ENCODE results near the gene NDUFB5.

Gene NDUFB5

GRCh38 chr3:179604321-179605078 is at the start of gene NDUFB5, which contains the start of gene MRPL47:
TSS of gene NDUFB5 (plus strand) at chr3:179604794. CDS start at chr3:179604816, 22 bp downstream.
TSS of gene MRPL47 (minus strand) at chr3:179604638. CDS start at chr3:179604624, 14 bp downstream.
- peak; percentile 97 for DNase-seq (ENCODE audit: low spot score)

- peak; percentile 78 for DNase-seq (ENCODE audit: low spot score)
Measured at GRCh38 chr3:179558742-179559364, 45.7 kb upstream of the NDUFB5 start.

DNA sequence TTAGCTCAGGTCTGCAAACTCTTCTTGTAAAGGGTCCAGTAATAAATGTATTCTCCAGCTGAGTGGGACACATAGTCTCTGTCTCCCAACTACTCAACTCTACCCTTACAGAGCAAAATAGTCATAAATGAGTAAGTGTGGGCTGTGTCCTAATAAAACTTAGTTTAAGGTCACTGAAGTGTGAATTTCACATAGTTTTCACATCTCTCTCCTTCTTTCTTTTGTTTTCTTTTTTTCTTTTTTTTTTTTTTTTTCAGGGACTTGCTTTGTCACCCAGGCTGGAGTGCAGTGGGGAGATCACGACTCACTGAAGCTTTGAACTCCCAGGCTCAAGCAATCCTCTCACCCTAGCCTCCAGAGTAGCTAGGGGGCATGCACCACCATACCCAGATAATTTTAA is 43.8 kb upstream of the NDUFB5 start:
- DNase-seq (ENCODE audit: low spot score) = no peak

GRCh38 chr3:179562591-179563270 is 41.9 kb upstream of the NDUFB5 start, which contains the start of gene ACTL6A:
TSS of gene ACTL6A (plus strand) at chr3:179562926. CDS start at chr3:179563093, 167 bp downstream.
- peak; percentile 99 for DNase-seq (ENCODE audit: low spot score)

DNA sequence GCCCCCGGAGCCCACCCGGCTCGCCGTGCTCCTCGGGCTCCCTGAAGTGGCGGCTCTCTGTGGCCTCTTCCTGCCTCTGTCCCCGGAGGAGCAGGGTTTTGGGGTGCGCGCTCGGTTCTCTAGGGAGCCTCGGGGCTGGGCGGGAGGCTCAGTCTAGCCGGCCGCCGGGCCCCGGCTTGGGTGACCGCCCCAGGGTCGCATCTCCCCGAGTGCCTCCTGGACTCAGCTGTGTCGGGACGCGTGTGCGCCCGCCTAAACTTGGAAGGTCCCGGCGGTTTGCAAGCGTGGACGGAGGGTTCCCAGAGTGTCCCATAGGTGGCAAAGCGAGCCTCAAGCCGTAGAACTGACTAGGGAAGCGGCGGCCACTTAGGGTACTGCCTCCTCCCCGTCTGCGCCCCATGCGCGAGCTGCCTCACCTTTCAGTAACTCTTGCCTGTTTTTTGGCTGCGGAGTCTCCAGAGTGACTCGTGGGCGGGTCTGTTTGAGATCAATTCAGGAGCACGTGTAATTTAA is 41.3 kb upstream of the NDUFB5 start:
- peak; percentile 87 for DNase-seq (ENCODE audit: low spot score)

DNA sequence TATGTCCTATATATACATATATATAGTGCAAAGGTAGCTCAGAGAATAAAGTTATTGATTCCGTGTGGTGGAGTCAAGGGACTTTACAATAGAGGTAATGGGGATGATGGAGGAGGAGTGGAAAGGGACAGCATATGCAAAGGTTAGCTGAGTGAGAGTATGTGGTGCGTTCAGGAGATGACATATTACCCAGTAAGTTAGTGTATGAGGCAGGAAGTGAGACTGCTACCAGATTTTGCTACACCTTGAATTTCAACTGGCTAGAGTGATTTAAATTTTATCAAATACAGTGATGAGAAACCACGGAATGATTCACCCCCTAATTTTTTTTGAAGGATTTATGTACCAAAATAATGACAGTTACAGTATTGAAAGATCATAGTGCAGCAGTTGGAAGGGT is 39.1 kb upstream of the NDUFB5 start:
- no peak for DNase-seq (ENCODE audit: low spot score)

DNA sequence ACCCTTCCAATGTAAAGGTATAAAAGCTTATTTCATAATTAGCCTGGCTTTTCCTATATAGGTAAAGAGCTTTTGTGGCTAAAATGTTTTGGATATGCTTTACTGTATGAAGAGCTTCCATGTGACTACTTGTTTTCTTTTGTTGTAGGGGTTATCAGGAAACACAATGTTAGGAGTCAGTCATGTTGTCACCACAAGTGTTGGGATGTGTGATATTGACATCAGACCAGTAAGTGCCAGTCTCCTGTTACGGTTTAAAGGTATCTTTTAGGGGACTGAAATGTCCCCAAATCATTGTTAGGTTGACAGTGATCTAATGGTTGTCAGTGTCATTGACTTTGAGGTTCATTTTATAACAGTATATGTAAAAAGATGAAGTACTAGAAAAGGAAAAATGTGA is 23.6 kb upstream of the NDUFB5 start:
- no peak for DNase-seq (ENCODE audit: low spot score)

DNA sequence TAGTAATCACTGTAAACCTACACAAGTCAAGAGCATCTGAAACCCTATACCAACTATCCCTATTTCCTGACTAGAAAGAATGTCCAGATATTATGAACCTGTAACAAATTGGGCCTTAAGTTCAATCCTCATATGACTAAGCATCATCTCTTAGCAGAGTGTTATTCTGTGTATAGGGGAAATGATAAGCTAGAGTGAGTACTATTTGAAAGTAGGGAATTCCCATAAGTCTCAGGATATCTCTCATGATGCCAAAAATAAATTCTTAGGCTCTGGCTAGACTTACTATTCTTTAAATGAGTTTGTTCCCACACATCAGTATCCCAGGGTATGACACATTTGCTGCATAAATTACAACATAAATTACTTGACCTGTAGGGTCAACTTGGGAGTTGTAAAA is 15.5 kb upstream of the NDUFB5 start:
- no peak for DNase-seq (ENCODE audit: low spot score)

- no peak for DNase-seq (ENCODE audit: low spot score)
Measured at GRCh38 chr3:179590669-179591068, 13.9 kb upstream of the NDUFB5 start.

DNA sequence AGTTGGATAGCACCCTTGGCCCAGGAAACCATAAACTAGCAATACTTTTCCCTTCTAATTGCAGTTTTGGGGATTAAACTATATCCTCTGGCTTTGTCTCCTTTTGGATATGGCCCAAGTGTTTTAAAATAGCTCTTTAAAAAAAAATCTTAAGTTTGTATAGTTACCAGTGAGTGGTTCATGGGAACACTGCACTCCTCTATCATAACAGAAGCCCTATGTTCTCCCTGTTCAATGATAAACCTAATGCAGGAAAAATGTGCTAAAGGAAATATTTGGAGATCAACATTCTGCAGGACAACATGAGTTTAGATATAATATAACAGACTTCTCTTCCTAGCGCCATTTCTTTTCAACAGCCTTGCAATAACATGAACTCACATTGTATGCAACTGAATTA is 13.3 kb upstream of the NDUFB5 start:
- DNase-seq (ENCODE audit: low spot score) = no peak

DNA sequence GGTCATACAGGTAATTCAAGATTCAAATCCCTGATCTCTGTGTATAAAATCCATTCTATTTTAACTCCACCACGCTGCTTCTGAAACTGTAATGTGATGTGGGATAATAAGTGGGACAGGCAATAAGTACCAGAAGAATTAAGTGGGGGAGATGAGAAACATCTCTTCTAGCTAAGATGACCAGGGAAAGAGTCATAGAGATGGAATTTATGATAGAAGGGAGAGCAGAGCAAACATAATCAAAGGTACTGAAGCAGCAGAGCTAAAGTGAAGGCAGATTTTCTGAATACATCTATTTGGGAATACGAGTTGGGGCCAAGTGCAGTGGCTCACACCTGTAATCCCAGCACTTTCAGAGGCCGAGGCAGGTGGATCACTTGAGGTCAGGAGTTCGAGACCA is 5.1 kb upstream of the NDUFB5 start:
- no peak for DNase-seq (ENCODE audit: low spot score)

DNA sequence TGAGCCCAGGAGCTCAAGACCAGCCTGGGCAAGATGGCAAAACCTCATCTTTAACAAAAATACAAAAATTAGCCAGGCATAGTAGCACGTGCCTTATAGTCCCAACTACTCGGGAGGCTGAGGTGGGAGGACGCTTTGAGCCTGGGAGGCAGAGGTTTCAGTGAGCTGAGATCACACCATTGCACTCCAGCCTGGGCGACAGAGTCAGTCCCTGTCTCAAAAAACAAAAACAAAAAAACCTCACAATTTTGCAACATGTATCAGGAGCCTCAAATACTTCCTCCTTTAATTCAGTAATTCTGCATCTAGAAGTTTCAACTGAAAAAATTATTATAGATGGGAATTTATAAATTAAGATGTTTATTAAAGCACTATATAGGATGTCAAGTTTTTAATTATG is 1.3 kb upstream of the NDUFB5 start:
- DNase-seq (ENCODE audit: low spot score) = no peak

DNA sequence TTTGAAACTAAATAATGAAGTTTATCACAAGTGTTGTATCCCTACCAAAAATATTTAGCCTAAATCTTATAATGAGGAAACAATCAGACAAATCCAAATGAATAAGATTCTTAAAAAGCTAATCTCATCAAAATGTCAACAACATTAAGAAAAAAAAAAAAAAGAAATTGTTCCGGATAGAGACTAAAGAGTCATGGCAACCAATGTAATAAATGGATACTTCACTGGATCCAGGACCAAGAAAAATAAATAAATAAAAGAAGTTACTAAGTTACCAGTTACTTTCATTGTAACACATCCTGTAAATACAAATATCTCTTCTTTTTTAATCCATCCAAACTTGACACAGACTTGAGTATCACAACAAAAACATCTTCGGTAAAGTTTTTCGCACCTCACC is 763 bp upstream of the NDUFB5 start:
- DNase-seq (ENCODE audit: low spot score) = no peak

DNA sequence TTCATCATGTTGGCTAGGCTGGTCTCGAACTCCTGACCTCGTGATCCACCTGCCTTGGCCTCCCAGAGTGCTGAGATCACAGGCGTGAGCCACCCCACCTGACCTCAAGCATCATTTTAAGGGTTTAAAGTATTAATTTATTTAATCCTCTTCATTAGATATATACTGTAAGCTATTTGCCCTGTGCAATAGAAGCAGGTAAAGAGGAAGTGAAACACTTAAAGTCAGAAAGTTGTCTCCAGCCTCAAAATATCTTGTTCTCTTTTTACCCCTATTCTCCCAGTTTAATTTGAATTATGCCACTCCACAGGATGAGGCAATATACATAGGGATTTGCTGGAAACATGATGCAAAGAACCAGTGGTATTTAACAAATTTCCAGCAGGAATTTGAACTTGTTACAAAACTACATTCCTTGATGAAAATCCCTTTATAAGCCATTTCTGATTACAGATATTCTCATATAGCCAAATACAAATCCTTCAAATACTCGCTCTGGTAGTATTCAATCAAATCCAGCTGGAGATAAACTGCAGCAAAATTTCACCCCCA is 2.0 kb downstream of the NDUFB5 start:
- DNase-seq (ENCODE audit: low spot score) = no peak

DNA sequence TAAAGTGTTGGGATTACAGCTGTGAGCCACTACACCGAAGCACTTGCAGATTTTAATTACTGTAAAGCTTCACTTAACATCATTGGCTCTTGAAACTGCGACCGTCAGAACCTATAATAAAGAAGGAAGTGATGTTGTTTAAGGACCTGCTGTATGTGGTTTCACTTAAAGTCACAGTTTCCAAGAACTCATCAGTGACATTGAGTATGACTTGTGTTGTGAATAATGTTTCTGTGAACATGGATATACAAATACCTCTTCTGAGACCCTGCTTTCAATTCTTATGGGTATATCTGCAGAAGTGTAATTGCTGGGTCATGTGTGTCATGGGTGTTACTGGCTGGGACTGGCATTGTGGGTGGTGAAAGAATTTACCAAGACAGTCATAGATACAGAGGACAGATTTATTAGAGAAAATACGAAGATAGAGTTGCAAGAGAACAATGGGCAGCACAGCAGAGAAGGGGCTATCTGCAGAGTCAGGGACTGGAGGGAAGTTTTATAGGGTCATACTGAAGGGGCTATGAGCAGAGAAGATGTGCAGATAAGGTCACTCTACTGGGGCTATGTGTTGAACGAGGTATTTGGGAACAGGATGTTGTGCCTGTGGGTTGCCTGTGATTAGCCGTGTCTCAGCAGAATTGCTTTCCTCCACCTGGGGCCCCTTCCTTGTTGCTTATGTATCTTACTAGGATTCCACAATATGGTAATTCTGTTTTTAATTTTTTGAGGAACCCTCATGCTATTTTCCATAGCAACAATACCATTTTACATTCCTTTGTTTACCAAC is 4.5 kb downstream of the NDUFB5 start:
- DNase-seq (ENCODE audit: low spot score) = no peak

- DNase-seq (ENCODE audit: low spot score) = no peak
Measured at GRCh38 chr3:179610066-179610465, 5.5 kb downstream of the NDUFB5 start.

DNA sequence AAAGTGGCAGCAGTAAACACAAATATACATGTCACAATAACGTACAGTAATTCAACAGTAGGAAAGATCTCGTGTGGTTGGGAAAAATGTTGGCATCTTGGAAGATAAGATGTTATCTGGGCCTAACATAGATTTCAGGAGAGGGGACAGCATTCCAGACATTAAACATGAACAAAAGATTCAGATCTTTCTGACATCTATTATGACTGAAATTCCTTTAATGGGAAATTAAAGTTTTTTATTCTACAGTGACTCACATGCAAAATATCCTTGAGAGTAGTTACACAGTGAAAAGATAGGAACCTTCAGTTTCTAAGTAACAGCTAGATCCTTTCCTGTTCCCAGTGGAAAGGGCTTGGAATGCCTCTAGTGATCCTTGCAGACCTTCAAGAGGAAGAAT is 9.2 kb downstream of the NDUFB5 start:
- DNase-seq (ENCODE audit: low spot score) = peak; percentile 37

DNA sequence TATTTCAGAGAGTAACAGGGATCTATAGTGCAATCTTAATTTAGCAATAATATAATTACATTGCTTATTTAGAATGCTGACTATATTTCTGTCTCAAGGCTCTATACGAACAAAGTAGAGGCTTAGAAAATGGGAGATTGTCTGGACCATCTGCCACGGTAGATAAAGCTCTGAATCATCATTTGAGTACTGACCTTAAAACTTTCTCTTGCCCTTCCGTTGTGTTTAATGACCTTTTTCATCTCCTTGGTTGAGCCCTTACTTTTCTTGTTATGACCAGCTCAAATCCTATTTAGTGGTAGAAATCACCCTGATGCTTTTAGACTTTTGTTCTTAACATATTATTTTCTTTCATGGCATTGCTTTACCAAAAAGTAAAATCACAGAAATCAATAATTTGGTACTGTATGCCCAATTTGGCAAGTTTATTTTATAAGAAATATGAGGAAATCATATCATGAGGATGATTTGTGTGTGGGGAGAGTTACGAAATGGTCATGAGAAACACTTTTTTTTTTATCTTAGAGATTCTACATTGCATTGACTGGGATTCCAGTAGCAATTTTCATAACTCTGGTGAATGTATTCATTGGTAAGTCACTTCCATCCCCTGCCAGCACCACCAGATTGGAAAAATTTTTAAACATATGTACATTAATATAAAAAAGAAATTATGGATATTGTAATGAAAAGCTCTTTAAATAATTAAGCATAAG is 11.0 kb downstream of the NDUFB5 start:
- no peak for DNase-seq (ENCODE audit: low spot score)

DNA sequence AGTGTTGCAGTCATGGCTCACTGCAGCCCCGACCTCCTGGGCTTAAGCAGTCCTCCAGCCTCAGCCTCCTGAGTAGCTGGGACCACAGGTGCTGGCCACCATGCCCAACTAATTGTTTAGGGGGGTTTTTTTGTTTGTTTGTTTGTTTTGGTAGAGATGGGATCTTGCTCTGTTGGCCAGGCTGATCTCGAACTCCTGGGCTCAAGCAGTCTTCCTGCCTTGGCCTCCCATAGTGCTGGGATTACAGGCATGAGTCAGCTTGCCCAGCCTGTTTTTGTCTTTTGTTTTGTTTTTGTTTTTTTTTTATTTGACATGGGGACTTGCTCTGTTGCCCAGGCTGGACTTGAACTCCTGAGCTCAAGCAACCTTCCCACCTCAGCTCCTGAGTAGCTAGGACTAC is 17.4 kb downstream of the NDUFB5 start:
- no peak for DNase-seq (ENCODE audit: low spot score)

DNA sequence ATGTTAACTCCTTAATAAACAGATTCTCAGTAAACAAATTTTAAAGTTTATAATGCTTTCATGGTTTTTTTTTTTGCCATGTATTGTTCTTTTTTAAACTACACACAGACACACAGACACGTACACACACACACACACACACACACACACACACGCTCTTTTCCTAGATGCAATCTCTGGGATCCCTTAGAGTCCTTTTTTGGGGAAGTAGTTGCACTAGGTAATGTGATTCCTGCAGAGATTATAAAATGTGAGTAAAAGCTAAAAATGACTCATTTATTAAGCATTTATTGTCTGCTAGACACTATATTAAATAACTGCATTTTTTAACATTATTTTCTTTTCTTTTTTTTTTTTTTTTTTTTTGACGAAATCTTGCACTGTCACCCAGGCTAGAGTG is 19.9 kb downstream of the NDUFB5 start:
- DNase-seq (ENCODE audit: low spot score) = no peak
